Measurements from ENCODE around the gene INKA2. TPM values are rescaled to one million over a fixed set of nuclear protein-coding genes. Genes with fewer than 3 reads are reported as not detected.
A peak's percentile ranks its signal among the peaks of the same experiment; 100 is the strongest.

INKA2 gene
- total RNA-seq (1 to 10 TPM in 3 of 5 donors, not detected in 2; 1.2 to 2.7 (median 1.2) TPM), total RNA-seq (0.61 to 5.3 (median 2.1) reads per million in 29 experiments)
- total RNA-seq (2013), result not detected

GRCh38 chr1:111739194-111739924 is at the start of gene INKA2:
Gene INKA2, minus strand, starts transcription at chr1:111739395. Its CDS starts 153 bp downstream, at chr1:111739242.
- no peak within 1 kb of the TSS for H3K27ac ChIP-seq (ENCODE audit: low read length)
- DNase-seq (peak in 30 of 35 experiments; percentile 12 to 65 (median 38)), ATAC-seq (replicated peaks in 1 of 4) (peak; percentile 71 to 80 (median 76))
- peaks cover 18 to 32% (median 20%) of the 10 kb centered on the region in 3 donors for H3K4me1 Mint-ChIP-seq
- H3K27me3 Mint-ChIP-seq, result peaks cover 15 to 23% of the 10 kb centered on the region in 2 donors
- 0% methylated on average over 54 of the region's 59 CpGs for WGBS (ENCODE audit: insufficient coverage)
- POLR2A ChIA-PET, result interaction anchor here (0.5 to 1.2 kb wide), 5 partner anchors 15 to 763 kb away, joined by 3 to 6 read pairs (median 4); partner anchors contain the start of gene DDX20 (in 2 of the 2)
- H3K4me3 Mint-ChIP-seq, result peak within 1 kb of the TSS; percentile 84 to 93 (median 88)
- CTCF ChIA-PET, result interaction anchor here (0.6 to 1.8 kb wide), 8 partner anchors 8 to 231 kb away, joined by 3 to 5 read pairs (median 4); no protein-coding TSS in a partner anchor
- H3K9me3 Mint-ChIP-seq, result no peaks in the 10 kb centered on the region
- no peaks in the 10 kb centered on the region for H3K9me3 ChIP-seq
- H3K4me1 ChIP-seq (ENCODE audit: control insufficient read depth in 1 of 2, extremely low read depth in 1 of 2, insufficient read depth in 2 of 2, low read length in 2 of 2), result peaks cover 0 to 30% of the 10 kb centered on the region in 2 experiments
- peak within 1 kb of the TSS; percentile 58 to 74 for H3K4me3 ChIP-seq (ENCODE audit: control insufficient read depth in 1 of 2, extremely low read depth in 1 of 2, low read length in 1 of 2)
- peak within 1 kb of the TSS; percentile 37 to 55 for H3K27ac Mint-ChIP-seq
- H3K36me3 ChIP-seq (ENCODE audit: control insufficient read depth in 2 of 2, extremely low read depth in 1 of 2, insufficient read depth in 1 of 2, low read length in 1 of 2), result no peaks in the 10 kb centered on the region
- H3K27me3 ChIP-seq (replicated peaks in 1 of 2; ENCODE audit: control insufficient read depth in 2 of 2, extremely low read depth in 1 of 2, insufficient read depth in 2 of 2, low read length in 1 of 2), result peaks cover 2 to 64% of the 10 kb centered on the region in 2 experiments
- H3K36me3 Mint-ChIP-seq, result no peaks in the 10 kb centered on the region

GRCh38 chr1:111786669-111787207 is 47.5 kb upstream of the INKA2 start:
- 90% methylated on average over 5 of the region's 9 CpGs for WGBS (ENCODE audit: insufficient coverage)
- Mint-ChIP-seq H3K9me3 (no peaks in the 10 kb centered on the region), H3K27ac (no peak overlapping the region), H3K4me3 (no peak overlapping the region), H3K4me1 (no peaks in the 10 kb centered on the region), H3K36me3 (peaks cover 6% of the 10 kb centered on the region), H3K27me3 (peaks cover 8 to 24% of the 10 kb centered on the region in 2 donors)
- no peak overlapping the region for H3K4me3 ChIP-seq (ENCODE audit: control insufficient read depth in 1 of 2, extremely low read depth in 1 of 2, low read length in 1 of 2)
- no peak overlapping the region for H3K27ac ChIP-seq (ENCODE audit: low read length)
- CTCF ChIA-PET, result no interaction called here
- POLR2A ChIA-PET, result no interaction called here
- no peak for ATAC-seq (replicated peaks in 1 of 4)
- H3K4me1 ChIP-seq (ENCODE audit: control insufficient read depth in 1 of 2, extremely low read depth in 1 of 2, insufficient read depth in 2 of 2, low read length in 2 of 2), result no peaks in the 10 kb centered on the region
- peaks cover 0 to 8% of the 10 kb centered on the region in 2 experiments for H3K27me3 ChIP-seq (replicated peaks in 1 of 2; ENCODE audit: control insufficient read depth in 2 of 2, extremely low read depth in 1 of 2, insufficient read depth in 2 of 2, low read length in 1 of 2)
- H3K36me3 ChIP-seq (ENCODE audit: control insufficient read depth in 2 of 2, extremely low read depth in 1 of 2, insufficient read depth in 1 of 2, low read length in 1 of 2), result no peaks in the 10 kb centered on the region
- no peaks in the 10 kb centered on the region for H3K9me3 ChIP-seq
- DNase-seq, result no peak

- Mint-ChIP-seq H3K9me3 (no peaks in the 10 kb centered on the region), H3K27me3 (peaks cover 4 to 12% of the 10 kb centered on the region in 2 donors), H3K4me3 (no peak overlapping the region), H3K36me3 (peaks cover 6% of the 10 kb centered on the region), H3K27ac (no peak overlapping the region), H3K4me1 (no peaks in the 10 kb centered on the region)
- ChIA-PET POLR2A (interaction anchor here in 1 of 2 donors (0.7 kb wide), 1 partner anchor 243 kb away, joined by 6 read pairs; no protein-coding TSS in a partner anchor), CTCF (no interaction called here)
- no peaks in the 10 kb centered on the region for H3K9me3 ChIP-seq
- peaks cover 0 to 6% of the 10 kb centered on the region in 2 experiments for H3K27me3 ChIP-seq (replicated peaks in 1 of 2; ENCODE audit: control insufficient read depth in 2 of 2, extremely low read depth in 1 of 2, insufficient read depth in 2 of 2, low read length in 1 of 2)
- no peaks in the 10 kb centered on the region for H3K36me3 ChIP-seq (ENCODE audit: control insufficient read depth in 2 of 2, extremely low read depth in 1 of 2, insufficient read depth in 1 of 2, low read length in 1 of 2)
- no peak for ATAC-seq (replicated peaks in 1 of 4)
- no peak overlapping the region for H3K27ac ChIP-seq (ENCODE audit: low read length)
- DNase-seq, result no peak
- no peak overlapping the region for H3K4me3 ChIP-seq (ENCODE audit: control insufficient read depth in 1 of 2, extremely low read depth in 1 of 2, low read length in 1 of 2)
- no peaks in the 10 kb centered on the region for H3K4me1 ChIP-seq (ENCODE audit: control insufficient read depth in 1 of 2, extremely low read depth in 1 of 2, insufficient read depth in 2 of 2, low read length in 2 of 2)
- WGBS (ENCODE audit: insufficient coverage), result 71% methylated on average over 2 of the region's 4 CpGs
These were observed 45.2 kb upstream of the INKA2 start for GRCh38 chr1:111784273-111784901.

GRCh38 chr1:111779546-111779945 is 40.4 kb upstream of the INKA2 start:
- Mint-ChIP-seq H3K36me3 (peaks cover 11% of the 10 kb centered on the region), H3K4me3 (no peak overlapping the region), H3K27ac (no peak overlapping the region), H3K4me1 (no peaks in the 10 kb centered on the region), H3K9me3 (no peaks in the 10 kb centered on the region), H3K27me3 (peaks cover 4 to 5% of the 10 kb centered on the region in 2 donors)
- Histone ChIP-seq H3K4me3 (ENCODE audit: control insufficient read depth in 1 of 2, extremely low read depth in 1 of 2, low read length in 1 of 2) (no peak overlapping the region), H3K27ac (ENCODE audit: low read length) (no peak overlapping the region), H3K4me1 (ENCODE audit: control insufficient read depth in 1 of 2, extremely low read depth in 1 of 2, insufficient read depth in 2 of 2, low read length in 2 of 2) (no peaks in the 10 kb centered on the region), H3K9me3 (no peaks in the 10 kb centered on the region), H3K27me3 (replicated peaks in 1 of 2; ENCODE audit: control insufficient read depth in 2 of 2, extremely low read depth in 1 of 2, insufficient read depth in 2 of 2, low read length in 1 of 2) (no peaks in the 10 kb centered on the region), H3K36me3 (ENCODE audit: control insufficient read depth in 2 of 2, extremely low read depth in 1 of 2, insufficient read depth in 1 of 2, low read length in 1 of 2) (no peaks in the 10 kb centered on the region)
- ATAC-seq (replicated peaks in 1 of 4), result no peak
- DNase-seq, result no peak
- 100% methylated on average over 1 of the region's 2 CpGs for WGBS (ENCODE audit: insufficient coverage)
- POLR2A ChIA-PET, result no interaction called here
- CTCF ChIA-PET, result no interaction called here

- no peaks in the 10 kb centered on the region for H3K9me3 ChIP-seq
- no peaks in the 10 kb centered on the region for H3K4me1 ChIP-seq (ENCODE audit: control insufficient read depth in 1 of 2, extremely low read depth in 1 of 2, insufficient read depth in 2 of 2, low read length in 2 of 2)
- no peaks in the 10 kb centered on the region for H3K36me3 ChIP-seq (ENCODE audit: control insufficient read depth in 2 of 2, extremely low read depth in 1 of 2, insufficient read depth in 1 of 2, low read length in 1 of 2)
- H3K27ac Mint-ChIP-seq, result no peak overlapping the region
- WGBS (ENCODE audit: insufficient coverage), result 33% methylated on average over 1 of the region's 2 CpGs
- H3K27me3 ChIP-seq (replicated peaks in 1 of 2; ENCODE audit: control insufficient read depth in 2 of 2, extremely low read depth in 1 of 2, insufficient read depth in 2 of 2, low read length in 1 of 2), result no peaks in the 10 kb centered on the region
- ATAC-seq (replicated peaks in 1 of 4), result no peak
- ChIA-PET CTCF (no interaction called here), POLR2A (no interaction called here)
- no peak overlapping the region for H3K27ac ChIP-seq (ENCODE audit: low read length)
- H3K9me3 Mint-ChIP-seq, result no peaks in the 10 kb centered on the region
- H3K4me3 Mint-ChIP-seq, result no peak overlapping the region
- H3K4me1 Mint-ChIP-seq, result no peaks in the 10 kb centered on the region
- DNase-seq, result no peak
- peaks cover 4 to 5% of the 10 kb centered on the region in 2 donors for H3K27me3 Mint-ChIP-seq
- no peak overlapping the region for H3K4me3 ChIP-seq (ENCODE audit: control insufficient read depth in 1 of 2, extremely low read depth in 1 of 2, low read length in 1 of 2)
- H3K36me3 Mint-ChIP-seq, result peaks cover 11% of the 10 kb centered on the region
These were observed 39.4 kb upstream of the INKA2 start for GRCh38 chr1:111778541-111779051.

GRCh38 chr1:111778066-111778465 is 38.9 kb upstream of the INKA2 start:
- Histone ChIP-seq H3K27me3 (replicated peaks in 1 of 2; ENCODE audit: control insufficient read depth in 2 of 2, extremely low read depth in 1 of 2, insufficient read depth in 2 of 2, low read length in 1 of 2) (no peaks in the 10 kb centered on the region), H3K36me3 (ENCODE audit: control insufficient read depth in 2 of 2, extremely low read depth in 1 of 2, insufficient read depth in 1 of 2, low read length in 1 of 2) (no peaks in the 10 kb centered on the region), H3K9me3 (no peaks in the 10 kb centered on the region), H3K4me3 (ENCODE audit: control insufficient read depth in 1 of 2, extremely low read depth in 1 of 2, low read length in 1 of 2) (no peak overlapping the region), H3K4me1 (ENCODE audit: control insufficient read depth in 1 of 2, extremely low read depth in 1 of 2, insufficient read depth in 2 of 2, low read length in 2 of 2) (no peaks in the 10 kb centered on the region), H3K27ac (ENCODE audit: low read length) (no peak overlapping the region)
- WGBS (ENCODE audit: insufficient coverage), result 100% methylated on average over 1 of the region's 6 CpGs
- Mint-ChIP-seq H3K4me3 (no peak overlapping the region), H3K27ac (no peak overlapping the region), H3K36me3 (peaks cover 6% of the 10 kb centered on the region), H3K9me3 (no peaks in the 10 kb centered on the region), H3K4me1 (no peaks in the 10 kb centered on the region), H3K27me3 (peaks cover 2 to 4% of the 10 kb centered on the region in 2 donors)
- ATAC-seq (replicated peaks in 1 of 4) (no peak), DNase-seq (no peak)
- CTCF ChIA-PET, result no interaction called here
- POLR2A ChIA-PET, result no interaction called here
